ENCODE data around the gene TBX5. TPM values are rescaled to one million over a fixed set of nuclear protein-coding genes. Genes with fewer than 3 reads are reported as not detected.

Gene TBX5
- total RNA-seq, 6 donors from 2014 or later: 9.7 to 24.0 (median 17.9) TPM

GRCh38 chr12:114414031-114414865 lies 8.3 kb upstream of the TBX5 start:
- H3K27ac ChIP-seq: peak overlapping the region; percentile 69 to 89 (median 76)
- WGBS, 2 donors: 8 to 17% methylated on average over 21 to 33 of the region's 48 CpGs
- H3K9me3 ChIP-seq: no peaks in the 10 kb centered on the region
- no peak for ATAC-seq (ENCODE audit: low FRiP score in 2 of 2)
- peaks cover 0 to 11% (median 5%) of the 10 kb centered on the region in 4 donors for H3K27me3 ChIP-seq
- peak in 1 of 2 donors; percentile 83 for DNase-seq
- H3K4me3 ChIP-seq: peak overlapping the region in 2 of 4 donors; percentile 24 to 25
- no peak for TF ChIP-seq POLR2A (IDR thresholded peaks at IDR 0.05)
- TF ChIP-seq POLR2AphosphoS5 (IDR thresholded peaks at IDR 0.05): no peak
- no peak for TF ChIP-seq CTCF (IDR thresholded peaks at IDR 0.05)
- TF ChIP-seq EP300 (IDR thresholded peaks at IDR 0.05): no peak
- peaks cover 0 to 6% (median 3%) of the 10 kb centered on the region in 4 donors for H3K4me1 ChIP-seq
- H3K36me3 ChIP-seq: no peaks in the 10 kb centered on the region

GRCh38 chr12:114412825-114413749 lies 7.1 kb upstream of the TBX5 start:
- H3K27ac ChIP-seq: peak overlapping the region; percentile 69 to 89 (median 76)
- no peak for TF ChIP-seq EP300 (IDR thresholded peaks at IDR 0.05)
- no peak for TF ChIP-seq POLR2A (IDR thresholded peaks at IDR 0.05)
- no peak for TF ChIP-seq CTCF (IDR thresholded peaks at IDR 0.05)
- TF ChIP-seq POLR2AphosphoS5 (IDR thresholded peaks at IDR 0.05): no peak
- peaks cover 0 to 22% (median 10%) of the 10 kb centered on the region in 4 donors for H3K27me3 ChIP-seq
- no peak for DNase-seq
- H3K4me1 ChIP-seq: peaks cover 0 to 14% (median 10%) of the 10 kb centered on the region in 4 donors
- H3K9me3 ChIP-seq: no peaks in the 10 kb centered on the region
- H3K4me3 ChIP-seq: peak overlapping the region in 2 of 4 donors; percentile 24 to 25
- ATAC-seq (ENCODE audit: low FRiP score in 2 of 2): no peak
- no peaks in the 10 kb centered on the region for H3K36me3 ChIP-seq
- WGBS, 2 donors: 27 to 29% methylated on average over 20 of the region's 20 CpGs

GRCh38 chr12:114412307-114412706 lies 6.4 kb upstream of the TBX5 start:
- Histone ChIP-seq H3K4me1 (peaks cover 0 to 14% (median 10%) of the 10 kb centered on the region in 4 donors), H3K36me3 (no peaks in the 10 kb centered on the region), H3K4me3 (peak overlapping the region in 2 of 4 donors; percentile 17 to 53), H3K27ac (peak overlapping the region; percentile 77 to 89 (median 86)), H3K27me3 (peaks cover 0 to 28% (median 13%) of the 10 kb centered on the region in 4 donors), H3K9me3 (no peaks in the 10 kb centered on the region)
- DNase-seq (no peak), ATAC-seq (ENCODE audit: low FRiP score in 2 of 2) (no peak)
- TF ChIP-seq EP300 (IDR thresholded peaks at IDR 0.05) (no peak), POLR2A (IDR thresholded peaks at IDR 0.05) (no peak), POLR2AphosphoS5 (IDR thresholded peaks at IDR 0.05) (no peak)
- 6 to 18% methylated on average over 4 to 7 of the region's 7 CpGs for WGBS, 2 donors

GRCh38 chr12:114411071-114411837 lies 5.3 kb upstream of the TBX5 start:
- Histone ChIP-seq H3K36me3 (no peaks in the 10 kb centered on the region), H3K4me3 (peak overlapping the region in 2 of 4 donors; percentile 53), H3K27ac (peak overlapping the region; percentile 77 to 89 (median 86)), H3K4me1 (peaks cover 0 to 14% (median 10%) of the 10 kb centered on the region in 4 donors), H3K9me3 (no peaks in the 10 kb centered on the region), H3K27me3 (peaks cover 0 to 34% (median 16%) of the 10 kb centered on the region in 4 donors)
- 32 to 43% methylated on average over 14 of the region's 14 CpGs for WGBS, 2 donors
- DNase-seq (no peak), ATAC-seq (ENCODE audit: low FRiP score in 2 of 2) (no peak)
- no peak for TF ChIP-seq CTCF (IDR thresholded peaks at IDR 0.05)
